Upper lobe of right lung (tissue), 1 donor: ENCODE data around the gene HIGD1B. TPM values are rescaled to one million over a fixed set of nuclear protein-coding genes. Genes with fewer than 3 reads are reported as not detected.

Experiments
- ATAC-seq: fragments of 200-7000 bp; cut with Tn5 transposase; one replicate; pipeline ENCODE4 v1.9.1; 2020; ENCODE audit warnings: mild to moderate bottlenecking, moderate library complexity
- DNase-seq: peaks from one replicate; pipeline ENCODE4 v3.0.0-alpha.2; 2020
- H3K27ac ChIP-seq: fragments of 200-600 bp; one replicate; pipeline ENCODE4 v1.8.0; 2022
- H3K27me3 ChIP-seq: fragments of 200-600 bp; one replicate; pipeline ENCODE4 v1.8.0; 2022; ENCODE audit warnings: mild to moderate bottlenecking
- H3K36me3 ChIP-seq: fragments of 200-600 bp; one replicate; pipeline ENCODE4 v1.8.0; 2022
- H3K4me1 ChIP-seq: fragments of 200-600 bp; one replicate; pipeline ENCODE4 v1.8.0; 2022
- H3K4me3 ChIP-seq: fragments of 200-600 bp; one replicate; pipeline ENCODE4 v1.8.0; 2022; ENCODE audit warnings: mild to moderate bottlenecking
- H3K9me3 ChIP-seq: fragments of 200-600 bp; one replicate; pipeline ENCODE4 v1.8.0; 2022
- intact Hi-C: fragments of 100-400 bp; cut with DNase I; formaldehyde crosslinking; loops from one replicate; pipeline ENCODE4 v1.11.0; 2022
- total RNA-seq: library from RNA; stranded (reverse); fragmentation: NEBNext Ultra II Directional; extraction: Animal tissue kit (Norgen Biotek cat#: 25700); gene quantifications from one replicate; pipeline ENCODE4 v1.2.1, GENCODE V29; 2021
- TF ChIP-seq, protein P1 (sequence below): fragments of 200-600 bp; IDR thresholded peaks from one replicate; pipeline ENCODE4 v1.8.0; 2022; ENCODE audit warnings: antibody characterized with exemption
- donor health status: DM: no; HTN: yes; CAD: no; lungs with severe emphysema.

HIGD1B gene
- total RNA-seq, 1 donor from 2014 or later, result 36.4 TPM

DNA sequence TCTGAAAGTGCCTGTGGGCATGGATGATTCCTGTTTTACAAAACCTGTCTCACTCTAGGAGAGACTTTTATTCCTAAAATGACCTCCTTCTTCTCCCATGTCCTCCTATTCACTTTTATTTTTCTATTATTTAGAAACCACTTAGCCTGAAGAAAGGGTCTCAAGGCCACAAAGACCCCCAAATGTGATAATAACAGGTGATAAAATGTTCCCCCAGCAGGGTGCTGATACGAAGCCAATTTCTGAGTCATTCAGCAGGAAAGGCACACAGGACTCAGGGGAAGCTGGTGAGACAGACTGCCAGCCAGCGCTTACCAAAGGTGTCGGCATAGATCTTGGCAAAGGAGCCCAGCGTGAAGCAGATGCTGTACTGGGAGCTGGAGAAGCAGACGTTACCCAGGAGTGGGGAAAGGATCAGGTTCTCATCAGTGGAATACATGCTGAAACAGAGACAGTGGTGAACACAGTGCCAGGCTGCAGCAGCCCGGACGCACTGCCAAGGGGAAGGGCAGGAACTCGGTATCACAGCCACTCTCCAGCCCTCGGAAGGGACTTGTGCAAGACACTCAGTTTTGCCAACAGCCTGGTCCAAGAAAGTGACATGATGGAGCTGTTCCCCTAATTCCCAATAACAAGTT lies 24.6 kb downstream of the HIGD1B start:
- intact Hi-C loops, result no loop called here
- ATAC-seq, result peak; percentile 39
- DNase-seq, result no peak
- Histone ChIP-seq H3K36me3 (peaks cover 98% of the 10 kb centered on the region), H3K27ac (no peak overlapping the region), H3K4me1 (no peaks in the 10 kb centered on the region), H3K4me3 (no peak overlapping the region), H3K27me3 (no peaks in the 10 kb centered on the region), H3K9me3 (no peaks in the 10 kb centered on the region)
- TF ChIP-seq, protein P1, sequence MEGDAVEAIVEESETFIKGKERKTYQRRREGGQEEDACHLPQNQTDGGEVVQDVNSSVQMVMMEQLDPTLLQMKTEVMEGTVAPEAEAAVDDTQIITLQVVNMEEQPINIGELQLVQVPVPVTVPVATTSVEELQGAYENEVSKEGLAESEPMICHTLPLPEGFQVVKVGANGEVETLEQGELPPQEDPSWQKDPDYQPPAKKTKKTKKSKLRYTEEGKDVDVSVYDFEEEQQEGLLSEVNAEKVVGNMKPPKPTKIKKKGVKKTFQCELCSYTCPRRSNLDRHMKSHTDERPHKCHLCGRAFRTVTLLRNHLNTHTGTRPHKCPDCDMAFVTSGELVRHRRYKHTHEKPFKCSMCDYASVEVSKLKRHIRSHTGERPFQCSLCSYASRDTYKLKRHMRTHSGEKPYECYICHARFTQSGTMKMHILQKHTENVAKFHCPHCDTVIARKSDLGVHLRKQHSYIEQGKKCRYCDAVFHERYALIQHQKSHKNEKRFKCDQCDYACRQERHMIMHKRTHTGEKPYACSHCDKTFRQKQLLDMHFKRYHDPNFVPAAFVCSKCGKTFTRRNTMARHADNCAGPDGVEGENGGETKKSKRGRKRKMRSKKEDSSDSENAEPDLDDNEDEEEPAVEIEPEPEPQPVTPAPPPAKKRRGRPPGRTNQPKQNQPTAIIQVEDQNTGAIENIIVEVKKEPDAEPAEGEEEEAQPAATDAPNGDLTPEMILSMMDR, result no peak

DNA sequence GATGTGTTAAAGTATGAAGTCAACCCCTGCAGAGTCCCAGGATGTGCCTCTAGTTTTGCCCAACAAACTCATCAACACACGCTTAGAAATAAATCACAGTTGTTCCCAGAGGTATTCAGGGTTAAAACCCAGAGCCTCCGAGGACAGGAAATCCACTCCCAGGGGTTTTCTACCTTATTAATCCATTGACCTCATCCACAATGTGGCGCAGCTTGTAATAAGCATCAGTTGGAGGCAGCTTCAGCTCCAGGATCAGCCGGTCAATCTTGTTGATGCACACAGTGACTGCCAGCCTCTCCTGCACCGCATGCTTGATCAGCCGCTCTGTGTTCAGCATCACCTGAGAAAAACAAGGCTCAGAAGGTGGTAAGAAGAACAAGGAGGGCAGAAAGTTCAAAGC lies 28.1 kb downstream of the HIGD1B start:
- peaks cover 99% of the 10 kb centered on the region for H3K36me3 ChIP-seq
- H3K27me3 ChIP-seq, result no peaks in the 10 kb centered on the region
- no peak overlapping the region for H3K4me3 ChIP-seq
- intact Hi-C loops, result no loop called here
- DNase-seq (no peak), ATAC-seq (no peak)
- no peaks in the 10 kb centered on the region for H3K4me1 ChIP-seq
- no peaks in the 10 kb centered on the region for H3K9me3 ChIP-seq
- H3K27ac ChIP-seq, result no peak overlapping the region
- TF ChIP-seq, protein P1, result no peak

DNA sequence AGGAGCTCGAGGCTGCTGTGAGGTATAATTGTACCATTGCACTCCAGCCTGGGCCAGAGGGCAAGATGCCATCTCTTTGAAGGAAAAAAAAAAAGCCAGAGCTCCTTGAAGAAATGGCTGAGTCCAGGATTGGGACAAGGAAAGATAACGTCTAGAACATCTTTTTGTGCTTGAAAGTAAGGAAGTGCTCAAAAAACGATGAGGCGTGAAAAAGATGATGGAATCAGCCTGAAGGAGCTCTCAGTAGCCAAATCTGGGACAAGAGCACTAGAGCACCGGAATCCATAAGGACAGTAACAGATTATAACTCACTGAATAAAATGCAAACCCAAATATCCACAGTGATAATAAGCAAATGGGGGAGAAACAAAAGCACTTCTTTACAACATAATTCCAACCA lies 29.4 kb downstream of the HIGD1B start:
- DNase-seq (no peak), ATAC-seq (no peak)
- no peak overlapping the region for H3K27ac ChIP-seq
- intact Hi-C loops, result no loop called here
- peaks cover 99% of the 10 kb centered on the region for H3K36me3 ChIP-seq
- no peak overlapping the region for H3K4me3 ChIP-seq
- H3K27me3 ChIP-seq, result no peaks in the 10 kb centered on the region
- H3K9me3 ChIP-seq, result no peaks in the 10 kb centered on the region
- TF ChIP-seq, protein P1, result no peak
- no peaks in the 10 kb centered on the region for H3K4me1 ChIP-seq

DNA sequence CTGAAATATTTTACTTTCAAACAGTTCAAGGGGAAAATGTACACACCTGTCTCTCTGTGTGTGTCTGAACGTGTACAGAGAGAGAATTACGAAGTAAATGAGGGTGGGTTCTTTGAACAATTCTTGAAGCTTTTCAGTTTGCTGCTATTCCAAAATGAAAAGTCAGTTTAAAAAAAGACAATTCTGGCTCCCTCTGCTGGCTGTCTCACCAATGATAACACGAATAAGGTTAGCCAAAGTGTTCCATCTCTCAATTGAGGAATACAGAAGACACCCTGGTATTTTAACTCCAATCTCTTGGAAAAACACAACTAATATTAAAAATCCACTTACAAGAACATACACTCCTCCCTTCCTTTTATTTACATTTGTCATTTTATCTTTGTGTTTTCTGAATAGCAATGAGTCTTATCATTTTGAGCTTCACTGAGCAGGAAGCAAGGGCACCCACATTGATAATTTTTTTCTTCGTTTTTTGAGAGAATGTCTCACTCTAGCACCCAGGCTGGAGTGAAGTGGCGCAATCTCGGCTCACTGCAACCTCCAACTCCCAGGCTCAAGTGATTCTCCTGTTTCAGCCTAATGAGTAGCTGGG lies 31.0 kb downstream of the HIGD1B start:
- no peak for ATAC-seq

DNA sequence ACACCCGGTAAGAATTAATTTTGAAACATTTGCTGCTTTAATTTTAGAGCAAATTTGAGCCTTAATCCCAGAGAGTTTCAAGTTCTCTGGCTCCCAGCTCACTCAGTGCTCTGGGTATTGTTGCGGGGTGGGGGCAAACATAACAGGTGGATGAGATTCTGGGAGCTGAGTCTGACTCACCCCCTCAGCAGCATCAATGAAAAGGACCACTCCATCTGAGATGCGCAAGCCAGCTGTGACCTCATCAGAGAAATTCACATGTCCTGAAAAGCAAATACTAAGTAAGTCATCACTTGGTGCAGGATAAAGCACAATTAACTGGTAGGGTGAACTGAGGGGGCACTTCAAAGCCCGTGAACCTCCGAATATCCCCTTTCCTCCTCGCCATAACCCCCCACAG lies 31.7 kb downstream of the HIGD1B start:
- DNase-seq, result no peak
- intact Hi-C loops, result no loop called here

More for the DNA sequence above, 31.0 kb downstream of the HIGD1B start:
- peaks cover 100% of the 10 kb centered on the region for H3K36me3 ChIP-seq
- H3K27ac ChIP-seq, result no peak overlapping the region
- H3K4me3 ChIP-seq, result no peak overlapping the region
- intact Hi-C loops, result no loop called here
- no peaks in the 10 kb centered on the region for H3K4me1 ChIP-seq
- H3K27me3 ChIP-seq, result no peaks in the 10 kb centered on the region
- TF ChIP-seq, protein P1, result peak; percentile 59
- H3K9me3 ChIP-seq, result no peaks in the 10 kb centered on the region
- no peak for DNase-seq

More for the DNA sequence above, 31.7 kb downstream of the HIGD1B start:
- Histone ChIP-seq H3K9me3 (no peaks in the 10 kb centered on the region), H3K27ac (no peak overlapping the region), H3K4me1 (no peaks in the 10 kb centered on the region), H3K4me3 (no peak overlapping the region), H3K36me3 (peaks cover 100% of the 10 kb centered on the region), H3K27me3 (no peaks in the 10 kb centered on the region)
- ATAC-seq, result no peak
- TF ChIP-seq, protein P1, result no peak
